GM06990 (cell line): ENCODE measurements around the gene ZBTB45.
"Not testable (repeated sequence)": the region's sequence is repeated elsewhere in the genome, so short reads cannot be mapped to it uniquely, and the experiment has no call there.

Source experiments
- DNase-seq: peaks from one replicate; pipeline ENCODE4 v3.0.0-alpha.2; 2011; ENCODE audit not compliant: insufficient read length; ENCODE audit errors: extremely low read depth
- H3K27me3 ChIP-seq: replicated peaks from 2 replicates; pipeline ENCODE4 v1.6.0; 2011; ENCODE audit warnings: low read length; ENCODE audit not compliant: control insufficient read depth, insufficient read depth
- H3K36me3 ChIP-seq: 2 replicates; pipeline ENCODE4 v1.5.1; 2011; ENCODE audit warnings: low read length; ENCODE audit not compliant: control insufficient read depth, insufficient read depth
- H3K4me3 ChIP-seq: replicated peaks from 2 replicates; pipeline ENCODE4 v1.5.1; 2011; ENCODE audit warnings: low read depth, mild to moderate bottlenecking, control low read depth, low read length
- TF ChIP-seq, protein P1 (sequence below): IDR thresholded peaks from 2 replicates; pipeline ENCODE4 v1.5.1; 2011; ENCODE audit warnings: low read length, control low read depth, mild to moderate bottlenecking, inconsistent platforms; ENCODE audit not compliant: insufficient read depth, poor library complexity, severe bottlenecking

Gene ZBTB45

DNA sequence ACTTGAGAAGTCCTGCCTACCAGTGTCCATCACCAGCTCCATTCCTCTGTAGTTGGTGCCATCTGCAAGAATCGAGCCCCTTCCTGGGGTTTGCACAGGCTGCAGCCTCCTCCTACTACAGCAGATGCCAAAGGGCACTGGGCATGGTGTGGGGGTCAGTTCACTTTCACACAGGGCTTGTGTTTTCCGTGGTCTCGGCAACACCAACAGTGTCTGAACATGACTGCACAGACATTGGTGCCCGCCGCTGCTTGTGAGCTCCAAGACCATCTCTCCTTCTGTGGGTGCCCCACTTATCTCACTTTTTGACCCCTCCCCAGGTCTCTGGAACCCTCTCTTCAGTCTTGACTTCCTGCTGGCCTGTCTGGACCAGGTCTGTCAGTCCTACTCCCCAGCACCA, 28.2 kb downstream of the ZBTB45 start:
- no peak overlapping the region for H3K4me3 ChIP-seq
- DNase-seq: no peak
- no peaks in the 10 kb centered on the region for H3K27me3 ChIP-seq
- TF ChIP-seq, protein P1, sequence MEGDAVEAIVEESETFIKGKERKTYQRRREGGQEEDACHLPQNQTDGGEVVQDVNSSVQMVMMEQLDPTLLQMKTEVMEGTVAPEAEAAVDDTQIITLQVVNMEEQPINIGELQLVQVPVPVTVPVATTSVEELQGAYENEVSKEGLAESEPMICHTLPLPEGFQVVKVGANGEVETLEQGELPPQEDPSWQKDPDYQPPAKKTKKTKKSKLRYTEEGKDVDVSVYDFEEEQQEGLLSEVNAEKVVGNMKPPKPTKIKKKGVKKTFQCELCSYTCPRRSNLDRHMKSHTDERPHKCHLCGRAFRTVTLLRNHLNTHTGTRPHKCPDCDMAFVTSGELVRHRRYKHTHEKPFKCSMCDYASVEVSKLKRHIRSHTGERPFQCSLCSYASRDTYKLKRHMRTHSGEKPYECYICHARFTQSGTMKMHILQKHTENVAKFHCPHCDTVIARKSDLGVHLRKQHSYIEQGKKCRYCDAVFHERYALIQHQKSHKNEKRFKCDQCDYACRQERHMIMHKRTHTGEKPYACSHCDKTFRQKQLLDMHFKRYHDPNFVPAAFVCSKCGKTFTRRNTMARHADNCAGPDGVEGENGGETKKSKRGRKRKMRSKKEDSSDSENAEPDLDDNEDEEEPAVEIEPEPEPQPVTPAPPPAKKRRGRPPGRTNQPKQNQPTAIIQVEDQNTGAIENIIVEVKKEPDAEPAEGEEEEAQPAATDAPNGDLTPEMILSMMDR: no peak
- H3K36me3 ChIP-seq: no peaks in the 10 kb centered on the region

DNA sequence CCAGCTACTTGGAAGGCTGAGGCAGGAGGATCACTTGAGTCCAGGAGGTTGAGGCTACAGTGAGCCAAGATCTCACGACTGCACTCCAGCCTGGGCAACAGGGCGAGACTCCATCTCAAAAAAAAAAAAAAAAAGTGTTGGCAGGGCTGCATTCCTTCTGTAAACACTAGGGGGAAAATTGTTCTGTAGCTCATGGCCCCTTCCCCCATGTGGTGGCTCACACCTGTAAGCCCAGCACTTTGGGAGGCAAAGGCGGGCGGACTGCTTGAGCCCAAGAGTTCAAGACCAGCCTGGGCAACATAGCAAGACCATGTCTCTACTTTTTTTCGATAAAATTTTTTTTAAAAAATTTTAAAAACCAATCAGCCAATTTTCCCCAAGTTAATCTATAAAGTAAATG, 35.3 kb downstream of the ZBTB45 start:
- H3K36me3 ChIP-seq, DNase-seq, H3K27me3 ChIP-seq, H3K4me3 ChIP-seq: not testable (repeated sequence)
- TF ChIP-seq, protein P1: peak; percentile 11

DNA sequence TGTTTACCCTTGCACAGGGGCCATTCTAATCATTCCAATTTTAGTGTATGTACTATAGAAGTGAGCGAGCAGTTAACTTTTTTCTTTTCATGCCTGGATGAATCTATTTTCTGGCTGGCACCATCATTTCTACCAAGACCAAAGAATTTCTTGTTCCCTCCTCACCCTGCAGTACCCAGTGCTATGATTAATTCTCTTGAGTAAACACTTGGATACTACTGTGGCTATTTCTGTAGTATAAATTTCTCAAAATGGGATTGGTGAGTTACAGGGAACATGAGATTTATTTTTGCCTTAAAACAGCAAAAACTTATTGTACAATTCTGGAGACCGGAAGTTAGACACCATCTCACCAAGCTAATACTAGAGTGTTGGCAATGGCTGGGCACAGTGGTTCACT, 35.8 kb downstream of the ZBTB45 start:
- peaks cover 6% of the 10 kb centered on the region; the same call in 1 of the 2 replicates for H3K36me3 ChIP-seq
- H3K27me3 ChIP-seq: no peaks in the 10 kb centered on the region
- TF ChIP-seq, protein P1: no peak
- DNase-seq: no peak
- no peak overlapping the region for H3K4me3 ChIP-seq

DNA sequence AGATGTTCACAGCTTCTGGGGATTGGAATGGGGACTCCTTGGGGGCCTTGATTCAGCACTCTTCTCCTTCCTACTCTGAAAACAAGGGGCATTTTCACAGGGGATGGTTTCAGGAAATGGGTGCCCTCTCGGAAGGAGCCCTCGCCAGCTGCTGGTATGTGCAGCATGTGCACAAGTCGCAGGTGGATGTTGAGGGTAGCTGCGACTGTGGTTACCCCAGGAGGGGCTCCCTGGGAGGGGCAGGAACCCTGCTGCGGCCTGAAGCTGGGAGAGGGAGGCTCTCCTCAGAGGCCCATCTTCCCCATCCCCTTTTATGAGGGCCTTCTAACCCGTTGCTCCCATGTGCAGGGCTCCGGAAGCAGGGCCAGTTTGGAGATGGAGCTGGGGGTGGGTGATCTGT, 37.2 kb downstream of the ZBTB45 start:
- TF ChIP-seq, protein P1: no peak
- H3K27me3 ChIP-seq: no peaks in the 10 kb centered on the region

DNA sequence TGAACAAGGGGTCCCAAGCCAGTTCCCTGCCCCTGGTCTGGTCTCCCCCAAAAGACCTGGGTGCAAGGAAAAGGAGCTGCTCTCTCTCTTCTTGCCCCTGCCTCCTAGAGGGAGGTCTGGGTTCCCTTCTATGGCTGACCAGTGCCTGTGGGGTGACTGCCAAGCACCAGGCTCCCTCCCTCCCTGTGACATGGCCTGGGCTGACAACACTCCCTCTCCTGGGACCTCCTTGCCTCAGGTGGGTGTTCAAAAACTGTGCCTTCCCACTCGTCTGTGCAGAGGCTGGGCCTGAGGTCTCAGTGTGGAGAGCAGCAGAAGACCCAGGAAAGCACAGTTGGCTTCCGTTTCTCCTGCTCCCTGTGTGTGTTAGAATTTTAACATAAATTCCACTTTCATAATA, 38.8 kb downstream of the ZBTB45 start:
- H3K36me3 ChIP-seq: peaks cover 6% of the 10 kb centered on the region; the same call in 1 of the 2 replicates
- H3K27me3 ChIP-seq: no peaks in the 10 kb centered on the region
- no peak overlapping the region for H3K4me3 ChIP-seq
- TF ChIP-seq, protein P1: no peak
- no peak for DNase-seq

More for the DNA sequence above, 37.2 kb downstream of the ZBTB45 start:
- H3K4me3 ChIP-seq: no peak overlapping the region
- peaks cover 6% of the 10 kb centered on the region; the same call in 1 of the 2 replicates for H3K36me3 ChIP-seq
- no peak for DNase-seq

DNA sequence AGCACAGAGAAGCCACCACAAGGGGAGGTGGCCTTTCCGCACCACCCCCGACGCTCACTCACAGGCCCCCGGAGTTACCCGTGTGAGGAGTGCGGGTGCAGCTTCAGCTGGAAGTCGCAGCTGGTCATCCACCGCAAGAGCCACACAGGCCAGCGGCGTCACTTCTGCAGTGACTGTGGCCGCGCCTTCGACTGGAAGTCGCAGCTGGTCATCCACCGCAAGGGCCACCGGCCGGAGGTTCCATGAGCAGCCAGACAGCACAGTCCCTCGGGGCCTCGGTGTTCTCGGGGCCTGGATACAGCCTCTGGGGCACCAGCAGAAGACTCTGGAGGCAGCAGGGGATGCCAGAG, 39.2 kb downstream of the ZBTB45 start:
- Histone ChIP-seq H3K36me3 (peaks cover 6% of the 10 kb centered on the region; the same call in 1 of the 2 replicates), H3K4me3 (no peak overlapping the region), H3K27me3 (no peaks in the 10 kb centered on the region)
- no peak for DNase-seq
- TF ChIP-seq, protein P1: no peak
